HG03439 (cell line): ENCODE measurements around the gene ARAP1.

ENCODE experiments used
- ATAC-seq: cut with Tn5 transposase; IDR thresholded peaks from one replicate; pipeline ENCODE4 v1.9.1; 2021; ENCODE audit warnings: mild to moderate bottlenecking, moderate library complexity; ENCODE audit not compliant: unreplicated experiment

Gene ARAP1

DNA sequence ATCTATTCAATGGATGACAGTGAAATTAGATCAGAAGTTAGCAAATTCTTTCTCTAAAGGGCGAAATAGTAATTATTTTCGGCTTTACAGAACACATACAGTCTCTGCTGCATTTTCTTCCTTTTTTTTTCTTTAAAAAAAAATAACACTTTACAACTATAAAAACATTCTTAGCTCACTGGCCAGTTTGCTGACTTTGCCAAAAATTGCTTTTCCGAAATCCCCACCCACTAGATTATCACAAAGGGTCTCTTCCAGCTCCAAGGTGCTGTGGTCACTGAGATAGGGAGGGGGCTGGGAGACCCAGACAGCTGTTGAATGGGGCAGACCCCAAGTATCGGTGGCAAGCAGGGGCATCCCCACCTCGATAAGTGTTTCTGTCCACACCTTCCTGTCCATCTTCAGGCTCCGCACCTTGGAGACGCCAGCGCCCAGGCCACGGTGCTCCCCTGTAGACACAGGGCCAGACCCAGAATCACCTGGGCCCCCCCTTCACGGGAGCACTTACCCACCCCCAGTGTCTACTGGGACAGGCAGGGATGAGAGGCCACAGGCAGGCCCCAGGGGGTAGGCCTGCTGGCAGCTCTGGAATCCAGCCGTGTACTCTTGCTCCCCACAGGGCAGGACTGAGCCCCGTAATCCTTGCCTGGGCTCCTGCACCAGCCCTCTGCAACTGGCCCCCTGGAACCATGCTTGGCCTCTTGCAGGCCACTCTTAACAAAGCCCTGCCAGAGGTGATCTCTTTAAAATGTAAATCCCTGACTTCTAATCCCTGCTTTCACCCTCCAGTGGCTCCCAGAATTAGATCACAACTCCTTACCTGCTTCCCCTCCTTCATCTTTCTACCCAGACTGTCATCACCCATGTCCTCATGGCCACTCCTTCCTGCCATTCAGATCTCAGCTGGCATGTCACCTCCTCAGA lies 46.5 kb downstream of the ARAP1 start:
- no peak for ATAC-seq

GRCh38 chr11:72704783-72705265 lies 47.4 kb downstream of the ARAP1 start:
- no peak for ATAC-seq

DNA sequence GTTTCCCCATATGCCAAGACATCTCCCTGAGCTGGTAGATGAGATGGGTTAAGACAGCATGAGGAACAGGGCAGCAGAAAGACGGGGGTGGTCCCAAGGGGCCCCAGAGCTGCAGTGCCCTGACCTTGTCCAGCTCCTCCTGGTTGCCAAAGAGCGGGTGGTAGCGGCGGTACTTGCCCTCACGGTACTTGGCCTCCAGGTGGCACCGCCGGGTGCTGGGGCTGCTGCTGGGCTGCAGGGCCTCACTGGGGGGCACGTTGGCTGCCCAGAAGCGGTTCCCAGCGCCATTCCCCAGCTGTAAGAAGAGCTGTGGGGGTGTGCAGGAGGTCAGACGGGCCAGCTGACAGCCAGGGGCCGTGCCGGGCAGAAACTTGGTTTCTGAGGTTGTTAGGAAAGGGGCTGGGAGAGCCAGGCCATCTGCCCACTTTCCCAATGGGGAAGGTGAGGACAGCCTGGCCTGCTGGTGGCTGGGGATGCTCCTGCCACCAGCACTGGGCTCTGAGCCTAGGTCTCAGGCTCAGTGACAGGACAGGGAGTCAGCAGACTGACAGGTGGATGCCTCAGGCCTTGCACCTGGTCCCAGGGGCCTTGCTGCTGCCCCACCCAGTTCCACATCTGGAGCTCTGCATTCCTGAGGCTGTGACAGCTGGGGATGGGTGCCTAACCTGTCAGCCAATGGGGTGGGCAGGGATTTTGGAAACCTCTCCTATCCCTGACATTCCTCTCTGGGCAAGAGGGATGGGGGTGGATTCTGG lies 48.0 kb downstream of the ARAP1 start:
- ATAC-seq = no peak

DNA sequence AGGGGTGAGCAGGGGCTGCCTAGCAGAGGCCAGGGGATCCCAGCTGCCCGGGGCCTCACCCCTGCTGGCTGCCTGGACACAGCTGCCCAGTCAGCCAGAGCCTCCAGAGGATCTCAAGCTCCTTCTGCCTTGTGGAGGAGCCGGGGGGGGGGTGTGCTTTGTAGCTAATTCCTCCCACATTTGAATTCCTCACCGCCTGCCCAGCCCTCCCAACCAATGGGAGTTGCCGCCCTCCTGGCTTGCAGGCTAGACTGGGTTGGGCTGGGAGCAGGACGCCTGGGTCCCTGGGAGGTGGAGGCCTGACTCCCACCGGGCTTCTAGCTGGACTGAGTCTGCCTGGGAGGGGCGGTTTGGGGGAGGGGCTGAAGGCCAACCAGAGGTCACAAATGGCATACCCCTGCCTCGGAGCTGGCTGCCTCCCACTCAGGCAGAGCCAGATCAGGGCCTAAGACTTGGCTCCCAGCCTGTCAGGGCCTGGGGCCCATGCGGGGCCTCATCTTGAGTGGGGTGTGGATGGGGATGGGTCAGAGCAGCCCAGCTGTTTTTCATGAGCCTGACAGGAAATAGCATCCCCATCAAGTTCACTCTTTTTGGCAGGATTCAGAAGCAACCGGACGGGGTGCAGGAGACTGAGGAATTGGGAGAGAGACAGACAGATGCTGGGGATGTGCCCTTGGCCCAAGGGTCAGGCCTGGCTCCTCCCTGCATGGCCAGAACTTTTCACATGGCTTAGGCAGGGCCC lies 48.8 kb downstream of the ARAP1 start:
- no peak for ATAC-seq

DNA sequence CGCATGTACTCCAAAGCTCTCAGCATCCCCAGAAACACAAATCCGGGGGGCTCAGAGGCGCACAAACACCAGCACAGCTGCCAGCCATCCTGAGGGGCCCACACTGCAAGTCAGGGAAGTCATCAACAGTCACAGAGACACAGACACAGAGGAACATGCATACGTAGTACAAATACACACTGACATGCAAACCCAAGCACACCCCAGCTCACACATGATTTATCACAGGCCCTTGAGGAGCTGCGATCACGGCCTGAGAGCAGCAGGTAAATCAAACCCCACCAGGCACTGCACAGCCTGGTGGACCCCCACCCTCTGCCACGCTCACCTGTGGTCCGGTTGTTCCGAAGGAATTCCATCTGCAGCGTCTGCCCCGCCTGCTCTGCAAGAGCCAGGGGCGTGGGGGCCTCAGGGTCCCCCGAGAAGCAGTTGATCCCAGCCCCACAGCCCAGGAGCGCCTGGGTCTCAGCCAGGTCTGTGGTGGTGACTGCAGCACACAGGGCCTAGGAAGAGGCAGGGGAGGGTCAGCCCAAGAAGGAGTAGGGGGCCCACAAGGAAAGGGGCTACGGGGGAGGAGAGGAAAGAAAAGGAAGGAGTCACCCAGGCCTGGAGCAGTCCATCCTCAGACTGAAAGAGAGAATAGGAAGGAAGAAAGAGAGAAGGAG lies 49.5 kb downstream of the ARAP1 start:
- no peak for ATAC-seq

DNA sequence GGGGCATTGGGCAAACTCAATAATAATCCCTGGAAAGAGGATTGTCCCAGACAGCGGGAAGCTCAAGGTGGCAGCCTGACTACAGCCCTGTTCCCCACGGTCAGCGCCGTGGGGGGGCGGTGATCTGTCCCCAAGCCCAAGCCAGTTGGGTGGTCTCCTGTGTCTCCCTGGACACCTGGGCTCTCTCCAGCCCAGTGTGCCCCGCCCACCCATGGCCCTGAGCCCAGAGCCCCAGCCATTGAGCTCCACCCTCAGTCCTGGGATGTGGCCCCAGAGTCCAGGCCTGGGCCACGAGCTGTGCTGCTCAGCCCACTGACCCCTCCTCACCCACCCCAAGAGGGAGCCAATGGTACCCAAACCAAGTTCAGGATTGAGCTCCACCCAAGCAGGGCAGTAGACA lies 50.1 kb downstream of the ARAP1 start:
- ATAC-seq = no peak

DNA sequence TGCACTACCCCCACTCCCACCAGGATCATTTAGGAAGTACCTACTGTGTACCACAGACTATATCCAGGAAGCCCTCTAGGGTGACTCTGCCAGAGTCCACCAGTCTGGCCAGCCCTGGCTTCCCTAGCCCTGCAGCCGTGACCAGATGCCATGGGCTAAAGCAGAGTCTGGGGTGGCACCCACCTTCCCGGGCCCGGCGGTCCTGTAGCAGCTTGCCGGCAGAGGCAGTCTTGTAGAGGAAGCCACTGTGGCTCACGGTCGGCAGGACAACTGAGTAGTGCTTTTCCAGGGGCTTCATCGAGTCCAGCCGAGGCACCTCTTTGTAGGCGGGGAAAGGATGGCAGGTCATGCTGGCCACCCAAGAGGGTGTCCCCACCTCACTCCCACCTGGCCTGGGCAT lies 50.7 kb downstream of the ARAP1 start:
- ATAC-seq = no peak

DNA sequence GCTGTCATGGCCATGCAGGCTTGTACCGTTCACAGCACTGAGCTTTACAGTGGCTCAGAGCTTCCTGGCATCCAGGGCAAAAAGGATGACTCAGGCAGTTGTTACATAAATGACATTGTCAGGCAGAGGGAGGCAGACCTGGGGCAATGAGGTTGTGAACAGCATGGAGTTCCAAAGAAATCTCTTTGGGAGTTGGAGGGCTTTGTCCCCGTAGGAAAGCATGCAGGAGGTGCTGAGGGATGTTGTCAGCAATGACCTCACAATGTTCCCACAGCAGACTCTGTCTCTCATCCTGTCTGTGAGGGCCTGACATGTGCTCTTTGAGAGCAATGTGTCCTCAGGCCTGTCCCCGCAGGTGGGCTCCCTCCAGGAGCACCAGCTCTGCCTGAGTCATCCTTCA lies 52.1 kb downstream of the ARAP1 start:
- ATAC-seq = no peak

GRCh38 chr11:72697814-72698213 lies 54.4 kb downstream of the ARAP1 start:
- no peak for ATAC-seq

DNA sequence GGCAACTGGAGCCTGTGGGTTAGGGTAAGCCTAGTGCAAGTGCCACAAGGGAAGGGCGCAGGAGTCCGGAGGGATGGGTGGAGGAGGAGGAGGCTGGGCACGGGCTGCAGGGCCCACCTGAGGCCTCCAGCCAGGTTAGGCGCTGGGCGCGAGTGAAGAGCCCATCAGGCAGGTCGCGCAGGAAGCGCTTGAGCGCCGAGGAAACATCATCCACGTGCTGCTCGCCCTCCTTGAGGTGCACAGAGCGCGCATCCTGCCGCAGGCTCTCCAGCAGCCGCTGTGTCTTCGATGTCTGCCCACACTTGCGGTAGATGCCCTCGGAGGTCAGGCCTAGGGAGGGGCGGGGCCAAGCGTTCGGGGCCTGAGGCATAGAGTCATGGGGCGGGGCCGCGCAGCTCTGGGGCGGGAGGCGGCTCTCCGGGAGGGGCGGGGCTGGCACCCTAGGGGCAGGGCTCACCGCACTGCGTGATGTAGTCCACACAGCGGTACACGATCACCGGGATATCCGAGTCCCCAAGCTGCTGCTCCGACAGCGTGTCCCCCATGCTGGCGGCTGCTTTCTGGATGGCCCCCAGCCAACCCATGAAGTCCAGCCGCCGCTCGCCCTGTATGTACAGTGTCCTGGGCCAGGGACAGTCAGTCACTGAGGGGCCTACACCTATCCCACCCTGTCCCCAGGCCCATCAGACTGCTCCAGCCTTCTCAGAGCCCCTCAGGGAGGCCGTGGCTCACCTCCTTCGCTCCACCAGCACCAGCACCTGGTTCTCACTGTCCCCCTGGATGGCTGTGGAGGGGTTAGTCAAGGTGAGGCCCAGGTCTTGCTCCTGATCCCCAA lies 55.1 kb downstream of the ARAP1 start:
- no peak for ATAC-seq

DNA sequence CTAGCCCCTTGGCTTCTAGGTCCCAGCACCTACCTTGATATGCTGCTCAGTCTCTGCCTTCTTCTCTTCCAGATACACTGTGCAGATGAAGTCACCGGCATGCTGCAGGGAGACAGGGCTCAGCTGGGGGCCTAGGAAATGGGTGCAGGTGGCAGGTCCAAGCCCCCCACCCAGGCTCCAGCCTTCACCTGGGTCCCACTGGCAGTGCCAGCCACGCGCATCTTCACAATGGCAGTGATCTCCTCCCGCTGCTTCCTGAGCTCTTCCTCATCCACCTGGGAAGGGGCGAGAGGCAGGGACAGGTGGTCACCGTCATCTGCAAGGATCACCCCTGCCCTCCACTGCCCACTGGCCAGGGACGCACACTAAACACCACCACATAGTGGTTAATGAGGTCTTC lies 56.9 kb downstream of the ARAP1 start:
- ATAC-seq = no peak

GRCh38 chr11:72693271-72693968 lies 58.8 kb downstream of the ARAP1 start:
- ATAC-seq = no peak

DNA sequence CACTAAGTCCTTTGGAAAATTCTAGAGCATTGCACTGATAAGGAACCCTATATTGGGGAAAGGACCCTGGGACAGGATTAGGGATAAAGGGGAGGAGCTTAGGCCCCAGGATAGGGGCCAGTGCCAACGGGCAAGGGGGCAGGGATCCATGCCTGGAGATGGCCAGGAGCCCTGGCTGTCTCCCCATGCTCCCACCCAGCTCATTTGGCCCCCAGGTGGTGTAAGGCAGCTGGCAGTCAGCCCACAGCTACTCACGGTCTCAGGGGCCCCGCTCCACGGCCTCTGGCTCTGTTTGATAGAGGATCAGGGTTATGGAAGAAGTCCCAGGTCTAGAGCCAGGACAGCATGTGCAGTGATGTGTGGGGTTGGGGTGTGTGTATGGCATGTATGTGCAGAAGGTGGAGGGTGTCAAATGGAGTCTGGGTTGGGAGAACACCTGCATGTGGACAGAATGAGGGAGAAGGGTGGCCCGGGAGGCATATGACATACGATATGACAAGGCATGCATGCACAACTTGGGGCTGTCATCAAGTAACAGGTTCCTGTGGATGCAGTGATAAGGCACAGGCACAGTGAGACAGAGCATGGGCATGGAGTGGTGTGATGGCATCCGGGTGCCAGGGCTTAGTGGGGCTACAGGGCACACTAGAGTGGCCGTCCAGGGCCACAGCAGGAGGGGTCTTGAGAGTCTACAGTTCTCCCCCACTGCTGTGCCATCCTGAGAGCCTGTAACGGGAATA lies 59.5 kb downstream of the ARAP1 start:
- ATAC-seq = no peak

DNA sequence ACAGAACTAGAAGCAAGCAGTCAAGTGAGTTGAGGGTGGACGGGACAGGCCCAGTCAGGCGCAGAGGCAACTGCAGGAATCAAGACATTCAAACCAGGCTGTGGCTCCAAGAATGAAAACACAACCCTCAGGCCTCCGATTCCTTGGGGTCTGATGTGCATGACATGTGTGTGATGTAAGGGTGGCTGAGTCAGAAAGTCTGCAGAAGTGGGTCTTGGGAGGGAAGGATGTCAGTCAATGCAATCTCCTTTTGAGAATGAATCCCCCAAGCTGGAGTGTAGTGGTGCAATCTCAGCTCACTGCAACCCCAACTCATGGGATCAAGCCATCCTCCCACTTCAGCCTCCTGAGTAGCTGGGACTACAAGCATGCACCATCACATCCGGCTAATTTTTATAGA lies 62.0 kb downstream of the ARAP1 start:
- ATAC-seq = no peak

DNA sequence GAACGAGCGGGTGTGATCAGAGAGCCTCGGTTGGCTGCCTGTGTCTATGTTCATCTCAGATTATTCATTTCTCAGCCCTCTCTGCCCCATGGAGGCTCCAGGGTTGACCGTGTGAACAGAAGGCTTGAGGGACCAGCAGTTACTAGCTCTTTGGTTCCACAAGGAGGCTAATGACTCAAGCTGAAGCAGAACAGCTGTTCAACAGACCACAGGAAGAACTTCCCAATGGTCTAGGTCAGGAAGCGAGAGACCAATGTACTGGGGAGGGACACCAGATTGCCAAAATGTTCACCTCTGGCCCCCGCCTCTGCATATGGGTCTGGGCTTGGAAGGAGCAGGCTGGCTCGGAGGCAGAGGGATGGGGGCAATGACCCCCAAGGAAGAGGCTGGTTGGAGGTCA lies 63.3 kb downstream of the ARAP1 start:
- ATAC-seq = no peak

- no peak for ATAC-seq
Measured at GRCh38 chr11:72688486-72688885, 63.7 kb downstream of the ARAP1 start.

- ATAC-seq = no peak
Measured at GRCh38 chr11:72687326-72687725, 64.9 kb downstream of the ARAP1 start.

DNA sequence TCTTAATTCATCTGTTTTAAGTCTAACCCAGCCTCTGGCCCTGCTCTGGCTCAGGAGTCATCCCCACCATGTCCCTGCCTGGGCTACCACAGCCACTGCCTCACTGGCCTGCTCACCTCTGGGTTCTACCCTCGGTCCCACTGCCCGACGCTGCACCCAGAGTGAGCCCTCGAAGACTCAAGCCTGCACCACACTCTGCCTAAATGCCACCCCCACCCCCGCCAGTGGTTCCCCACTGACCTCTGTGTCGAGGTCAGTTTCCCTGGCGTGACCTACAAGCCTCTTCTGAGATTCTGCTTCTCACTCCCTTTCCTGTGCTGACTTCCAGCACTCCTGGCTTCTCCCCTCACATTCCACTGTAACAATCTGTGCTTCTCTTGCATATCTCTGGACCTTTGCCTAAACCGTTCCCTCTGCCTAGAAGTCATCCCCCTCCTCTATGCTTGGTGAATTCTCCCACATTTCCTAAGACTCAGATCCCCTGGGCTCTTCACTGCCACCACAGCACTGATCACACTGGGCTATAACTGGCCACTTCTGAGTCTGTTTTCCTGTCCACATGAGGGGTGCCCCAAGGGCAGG lies 65.5 kb downstream of the ARAP1 start:
- no peak for ATAC-seq
